ENCODE results near the gene SRD5A1.

SRD5A1 gene

GRCh38 chr5:6632888-6633468, at the start of gene SRD5A1, which contains the start of gene NSUN2:
Gene SRD5A1 (plus strand): TSS chr5:6633440. CDS start chr5:6633577, 137 bp downstream.
Gene NSUN2 (minus strand): TSS chr5:6633044. CDS start chr5:6632979, 65 bp downstream.
- peak; percentile 92 for DNase-seq

- DNase-seq, result no peak
Observed at GRCh38 chr5:6584101-6584645, 49.1 kb upstream of the SRD5A1 start.

DNA sequence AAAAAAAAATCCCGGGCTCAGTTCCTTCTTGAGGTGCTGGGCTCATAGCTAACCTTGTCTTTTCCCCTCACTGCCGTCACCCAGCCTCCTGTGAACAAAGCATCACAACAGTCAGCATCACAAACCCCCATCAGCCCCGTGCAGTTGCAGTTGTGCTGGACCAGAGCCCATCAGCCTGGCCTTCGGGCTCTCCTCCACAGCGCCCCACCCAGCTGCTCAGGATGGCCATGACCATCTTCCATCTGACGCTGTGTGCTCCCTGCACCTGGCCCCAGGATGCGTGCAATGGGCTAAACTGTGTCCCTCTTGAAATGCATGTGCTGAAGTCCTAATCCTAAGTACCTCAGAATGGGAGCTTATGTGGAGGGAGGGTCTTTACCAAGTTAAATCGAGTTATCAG, 48.5 kb upstream of the SRD5A1 start:
- no peak for DNase-seq

DNA sequence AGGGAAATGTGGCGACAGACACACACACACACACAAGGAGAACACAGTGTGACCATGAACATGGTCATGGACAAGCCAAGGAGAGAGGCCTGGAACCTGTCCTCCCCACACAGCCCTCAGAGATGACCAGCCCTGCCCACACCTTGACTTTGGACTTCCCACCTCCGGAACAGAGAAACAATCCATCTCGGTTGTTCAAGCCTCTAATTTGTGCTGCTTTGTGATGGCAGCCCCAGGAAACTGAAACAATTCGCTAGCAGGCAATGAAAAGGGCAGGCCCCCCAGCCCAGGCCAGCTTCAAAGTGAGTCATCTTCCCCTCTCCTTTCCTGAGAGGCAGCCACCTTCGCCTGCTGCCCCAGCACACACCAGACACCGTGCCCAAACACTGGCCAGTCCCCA, 48.1 kb upstream of the SRD5A1 start:
- no peak for DNase-seq

GRCh38 chr5:6585939-6586646, 47.1 kb upstream of the SRD5A1 start:
- DNase-seq, result no peak

DNA sequence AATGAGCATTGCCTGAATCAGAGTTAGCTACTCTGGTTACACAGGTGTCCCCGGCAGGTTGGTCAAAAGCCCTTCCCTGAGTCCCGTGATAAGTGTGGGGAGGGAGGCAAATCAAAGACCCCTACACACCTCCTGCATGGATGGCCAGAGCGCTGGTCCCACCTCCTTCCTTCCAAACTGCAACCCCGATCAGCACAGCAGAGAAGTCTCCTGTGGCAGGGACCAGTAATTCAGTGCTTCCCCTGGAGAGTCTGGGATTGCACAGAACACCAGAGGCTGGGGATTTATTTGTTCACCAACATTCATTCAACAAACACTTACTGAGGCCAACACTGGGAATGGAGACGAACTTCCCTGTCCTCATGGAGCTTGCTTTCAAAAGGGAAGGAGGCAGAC, 46.6 kb upstream of the SRD5A1 start:
- DNase-seq, result no peak

DNA sequence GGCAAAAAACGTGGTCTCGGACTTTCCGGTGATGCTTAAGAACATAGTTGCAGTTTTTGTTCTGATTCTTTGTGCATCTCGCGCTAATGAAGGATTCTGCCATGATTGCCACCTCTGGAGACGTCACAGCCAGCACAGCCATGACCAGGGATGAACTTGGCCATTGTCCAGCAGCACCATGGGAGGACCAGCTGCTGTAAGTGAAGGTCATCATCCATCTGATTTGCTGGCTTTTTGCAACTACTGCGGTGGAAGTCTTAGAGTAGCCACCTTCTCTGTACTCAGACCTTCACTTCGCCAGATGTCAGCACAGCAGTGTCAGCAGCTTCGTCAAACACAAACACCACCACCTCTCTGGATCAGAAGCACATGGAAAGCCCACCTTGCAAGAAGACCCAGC, 46.1 kb upstream of the SRD5A1 start:
- DNase-seq, result no peak

GRCh38 chr5:6590581-6590980, 42.7 kb upstream of the SRD5A1 start:
- no peak for DNase-seq

- no peak for DNase-seq
Observed at GRCh38 chr5:6591671-6592288, 41.5 kb upstream of the SRD5A1 start.

- no peak for DNase-seq
Observed at GRCh38 chr5:6592601-6593000, 40.6 kb upstream of the SRD5A1 start.

DNA sequence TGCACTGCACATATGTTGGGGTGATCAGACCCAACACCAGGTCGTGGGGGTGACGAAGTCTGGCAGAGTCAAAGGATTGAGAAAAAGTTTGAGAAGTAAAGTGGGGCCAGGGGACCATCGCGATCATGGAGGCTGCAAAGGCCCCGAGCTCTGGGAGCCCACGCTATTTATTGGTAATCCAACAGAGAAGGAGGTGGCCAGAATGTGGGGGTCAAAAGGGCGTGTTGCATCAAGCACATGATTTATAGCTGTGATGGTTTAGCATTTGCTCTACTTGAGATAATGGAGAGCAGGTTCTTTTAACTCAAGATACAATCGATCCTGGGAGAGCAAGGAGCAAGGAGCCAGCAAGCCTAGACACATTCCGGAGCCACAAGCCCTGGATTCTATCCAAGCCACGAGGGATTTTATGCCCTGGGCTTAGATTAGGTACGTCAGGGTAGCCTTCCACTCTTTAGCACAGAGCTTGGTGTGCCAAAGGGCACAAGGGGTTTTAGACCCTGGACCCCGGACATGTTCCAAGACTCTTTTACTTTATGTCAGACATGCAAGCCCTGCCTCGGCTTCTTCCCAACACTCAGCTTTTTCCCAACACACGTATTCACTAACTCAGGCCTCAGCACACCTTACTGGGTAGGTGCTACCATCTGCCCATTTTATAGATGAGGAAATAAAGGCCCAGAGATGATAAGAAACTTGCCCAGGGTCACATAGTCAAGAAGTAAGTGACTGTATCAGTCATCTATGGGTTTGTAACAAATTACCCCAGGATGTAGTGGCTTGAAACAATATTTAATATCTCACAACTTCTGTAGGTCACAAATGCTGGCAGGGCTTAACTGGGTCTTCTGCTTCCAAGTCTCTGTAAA, 39.9 kb upstream of the SRD5A1 start:
- no peak for DNase-seq

- DNase-seq, result no peak
Observed at GRCh38 chr5:6594066-6594465, 39.2 kb upstream of the SRD5A1 start.

GRCh38 chr5:6595405-6595804, 37.8 kb upstream of the SRD5A1 start:
- DNase-seq, result no peak

DNA sequence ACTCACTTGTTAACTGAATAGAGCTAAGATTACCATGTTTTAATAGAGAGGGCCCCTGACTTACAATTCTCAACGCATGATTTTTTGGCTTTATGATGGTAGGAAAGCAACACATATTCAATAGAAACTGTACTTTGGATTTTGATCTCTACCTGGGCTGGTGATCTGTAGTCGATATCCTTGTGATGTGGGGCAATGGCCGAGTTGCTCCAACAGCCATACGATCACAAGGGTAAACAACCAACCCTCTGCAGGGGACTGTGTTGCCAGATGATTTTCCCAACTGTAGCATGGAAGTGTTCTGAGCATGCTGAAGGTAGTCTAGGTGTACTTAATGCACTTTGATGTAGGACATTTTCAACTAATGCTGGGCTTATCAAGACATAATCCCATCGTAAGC, 36.9 kb upstream of the SRD5A1 start:
- no peak for DNase-seq

GRCh38 chr5:6597557-6597956, 35.7 kb upstream of the SRD5A1 start:
- no peak for DNase-seq

GRCh38 chr5:6598351-6598900, 34.8 kb upstream of the SRD5A1 start:
- DNase-seq, result no peak

DNA sequence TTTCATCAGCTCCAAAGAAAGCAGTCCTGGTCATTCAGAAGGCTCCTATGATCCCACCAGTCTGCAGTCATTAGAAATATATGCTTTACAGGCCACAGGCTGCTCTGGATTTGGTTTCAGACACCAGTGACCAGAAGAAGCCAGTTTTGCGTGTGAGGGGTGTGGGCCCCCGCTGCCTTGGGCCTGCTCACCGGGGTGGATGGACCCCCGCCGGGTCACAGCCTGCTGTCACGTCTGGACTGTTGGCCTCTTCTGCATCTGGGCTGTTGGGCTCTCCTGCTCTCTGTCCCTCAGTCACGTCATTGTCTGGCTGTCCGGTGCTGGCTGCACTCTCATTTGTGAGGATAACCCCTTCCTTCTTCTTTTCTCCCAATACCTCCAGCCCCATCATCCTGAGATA, 33.5 kb upstream of the SRD5A1 start:
- DNase-seq, result no peak

DNA sequence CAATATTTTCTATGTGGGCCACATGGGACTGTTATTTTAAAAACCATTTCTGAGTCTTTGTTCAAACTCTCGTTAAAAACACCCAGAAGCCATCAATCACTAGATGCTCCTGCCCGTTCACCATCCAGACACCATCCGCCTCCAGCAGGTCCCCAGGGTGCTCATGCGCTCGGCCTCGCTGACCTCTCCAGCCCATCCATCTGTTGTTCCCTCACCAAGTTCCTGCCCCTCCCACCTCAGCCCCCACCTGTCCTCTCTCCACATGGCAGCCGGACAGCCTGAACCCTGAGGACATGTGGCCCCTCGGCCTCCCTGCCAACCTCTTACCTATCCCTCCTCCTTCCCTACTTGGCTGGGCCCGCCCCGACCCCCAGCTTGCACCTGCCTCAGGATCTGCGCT, 32.0 kb upstream of the SRD5A1 start:
- no peak for DNase-seq

- no peak for DNase-seq
Observed at GRCh38 chr5:6601816-6602215, 31.4 kb upstream of the SRD5A1 start.

GRCh38 chr5:6602441-6602840, 30.8 kb upstream of the SRD5A1 start:
- no peak for DNase-seq

- no peak for DNase-seq
Observed at GRCh38 chr5:6603643-6604042, 29.6 kb upstream of the SRD5A1 start.

GRCh38 chr5:6604341-6604740, 28.9 kb upstream of the SRD5A1 start:
- DNase-seq, result no peak

DNA sequence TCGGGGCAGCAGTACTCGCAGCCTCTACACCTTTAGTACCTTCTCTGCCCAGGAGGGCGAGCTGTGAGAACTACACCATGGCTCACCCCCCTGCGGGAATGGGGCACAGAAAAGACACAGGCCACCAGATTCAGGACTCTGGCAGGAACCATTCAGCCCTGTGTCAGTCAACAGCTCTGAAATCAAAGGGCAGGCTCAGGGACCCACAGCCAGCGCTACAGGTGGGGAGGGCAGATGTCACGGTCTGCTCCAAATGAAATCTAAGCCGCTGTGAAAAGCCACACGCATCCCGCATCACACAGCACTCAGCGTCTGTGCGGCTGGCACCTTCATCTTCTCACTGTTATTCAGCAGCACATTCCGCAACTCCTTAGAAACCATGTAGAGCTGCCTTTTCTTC, 28.3 kb upstream of the SRD5A1 start:
- DNase-seq, result no peak
